AG10803 (cell line): ENCODE measurements around the gene ARL6IP4.

Experiments used
- DNase-seq: peaks from one replicate; pipeline ENCODE4 v3.0.0; 2010; ENCODE audit warnings: low read depth
- H3K4me3 ChIP-seq: 2 replicates; pipeline ENCODE4 v1.5.1; 2011; ENCODE audit warnings: mild to moderate bottlenecking, low read length, control low read depth
- TF ChIP-seq, protein P1 (sequence below): conservative IDR thresholded peaks from 2 replicates; pipeline ENCODE4 v1.5.1; 2011; ENCODE audit warnings: mild to moderate bottlenecking, low read length, control low read depth, inconsistent platforms

ARL6IP4 gene

DNA sequence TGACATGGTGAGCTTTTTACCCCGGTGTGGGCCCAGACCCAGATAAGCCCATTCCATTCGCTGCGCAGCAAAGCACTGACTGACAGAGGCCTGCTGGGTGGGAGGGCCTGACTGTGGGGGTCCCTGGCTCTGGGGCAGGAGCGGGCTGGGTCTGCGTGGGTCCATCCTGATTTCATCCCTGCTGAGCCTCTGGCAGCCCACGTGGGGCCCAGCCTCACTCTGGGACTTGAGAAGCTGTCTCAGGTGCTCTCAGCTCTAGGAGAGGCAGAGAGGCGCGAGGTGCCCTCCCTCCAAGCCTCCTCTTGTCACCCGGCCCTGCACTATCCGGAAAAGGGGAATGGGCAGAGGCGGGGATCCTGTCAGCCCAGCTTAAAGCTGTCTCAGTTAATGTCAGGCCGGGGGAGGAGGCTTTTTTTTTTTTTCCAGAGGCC is 15.1 kb upstream of the ARL6IP4 start:
- TF ChIP-seq, protein P1, sequence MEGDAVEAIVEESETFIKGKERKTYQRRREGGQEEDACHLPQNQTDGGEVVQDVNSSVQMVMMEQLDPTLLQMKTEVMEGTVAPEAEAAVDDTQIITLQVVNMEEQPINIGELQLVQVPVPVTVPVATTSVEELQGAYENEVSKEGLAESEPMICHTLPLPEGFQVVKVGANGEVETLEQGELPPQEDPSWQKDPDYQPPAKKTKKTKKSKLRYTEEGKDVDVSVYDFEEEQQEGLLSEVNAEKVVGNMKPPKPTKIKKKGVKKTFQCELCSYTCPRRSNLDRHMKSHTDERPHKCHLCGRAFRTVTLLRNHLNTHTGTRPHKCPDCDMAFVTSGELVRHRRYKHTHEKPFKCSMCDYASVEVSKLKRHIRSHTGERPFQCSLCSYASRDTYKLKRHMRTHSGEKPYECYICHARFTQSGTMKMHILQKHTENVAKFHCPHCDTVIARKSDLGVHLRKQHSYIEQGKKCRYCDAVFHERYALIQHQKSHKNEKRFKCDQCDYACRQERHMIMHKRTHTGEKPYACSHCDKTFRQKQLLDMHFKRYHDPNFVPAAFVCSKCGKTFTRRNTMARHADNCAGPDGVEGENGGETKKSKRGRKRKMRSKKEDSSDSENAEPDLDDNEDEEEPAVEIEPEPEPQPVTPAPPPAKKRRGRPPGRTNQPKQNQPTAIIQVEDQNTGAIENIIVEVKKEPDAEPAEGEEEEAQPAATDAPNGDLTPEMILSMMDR = no peak
- DNase-seq = no peak
- H3K4me3 ChIP-seq = peak overlapping the region; percentile 83

DNA sequence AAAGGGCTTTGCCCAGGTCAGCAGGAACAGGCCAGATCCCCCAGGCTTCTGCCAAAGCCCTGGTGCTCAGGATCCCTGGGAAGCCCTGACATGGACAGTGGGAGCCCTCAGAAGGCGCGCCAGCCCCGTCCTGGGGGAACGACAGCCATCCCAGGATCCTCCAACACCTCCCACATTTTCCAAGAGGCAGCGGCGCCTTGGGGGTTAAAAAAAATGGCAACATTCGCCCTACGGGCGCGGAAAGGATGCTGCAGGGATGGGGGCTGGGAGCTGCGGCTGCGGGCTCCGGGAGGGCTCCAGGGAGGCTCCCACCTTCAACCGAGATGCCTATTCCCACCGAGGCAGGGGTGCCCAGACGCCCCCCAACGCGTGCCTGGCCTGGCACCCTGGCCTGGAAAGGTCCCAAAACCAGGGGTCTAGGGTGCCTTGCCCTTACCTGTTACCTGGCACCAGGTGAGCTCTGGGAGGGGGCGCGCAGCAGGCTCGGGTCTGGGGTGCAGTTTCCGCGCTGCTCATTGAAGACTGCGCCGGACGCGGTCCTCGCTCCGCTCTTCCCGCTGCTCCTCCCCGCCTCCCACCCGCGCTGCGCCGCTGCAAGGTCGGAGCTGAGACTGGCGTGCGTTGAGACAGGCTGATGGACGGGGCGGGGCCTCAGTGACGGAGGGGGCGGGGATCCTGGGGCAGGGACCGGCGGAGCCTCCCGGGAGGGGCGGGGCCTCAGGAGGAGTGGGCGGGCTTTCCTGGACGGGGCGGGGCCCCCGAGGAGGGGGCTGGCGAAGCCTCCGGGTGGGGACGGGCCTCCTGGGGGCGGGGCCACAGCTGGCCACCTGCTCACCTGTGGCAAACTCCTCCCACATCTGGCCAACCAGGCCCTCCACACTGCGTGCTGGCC is 14.4 kb upstream of the ARL6IP4 start, which contains the start of gene ABCB9:
ABCB9 (minus strand) TSS at position 613 of the 892 bp plus-strand sequence. CDS start 6,228 bp downstream, outside the sequence.
- peak; percentile 82 for DNase-seq
- H3K4me3 ChIP-seq = peak within 1 kb of the TSS; percentile 83
- TF ChIP-seq, protein P1 = no peak

DNA sequence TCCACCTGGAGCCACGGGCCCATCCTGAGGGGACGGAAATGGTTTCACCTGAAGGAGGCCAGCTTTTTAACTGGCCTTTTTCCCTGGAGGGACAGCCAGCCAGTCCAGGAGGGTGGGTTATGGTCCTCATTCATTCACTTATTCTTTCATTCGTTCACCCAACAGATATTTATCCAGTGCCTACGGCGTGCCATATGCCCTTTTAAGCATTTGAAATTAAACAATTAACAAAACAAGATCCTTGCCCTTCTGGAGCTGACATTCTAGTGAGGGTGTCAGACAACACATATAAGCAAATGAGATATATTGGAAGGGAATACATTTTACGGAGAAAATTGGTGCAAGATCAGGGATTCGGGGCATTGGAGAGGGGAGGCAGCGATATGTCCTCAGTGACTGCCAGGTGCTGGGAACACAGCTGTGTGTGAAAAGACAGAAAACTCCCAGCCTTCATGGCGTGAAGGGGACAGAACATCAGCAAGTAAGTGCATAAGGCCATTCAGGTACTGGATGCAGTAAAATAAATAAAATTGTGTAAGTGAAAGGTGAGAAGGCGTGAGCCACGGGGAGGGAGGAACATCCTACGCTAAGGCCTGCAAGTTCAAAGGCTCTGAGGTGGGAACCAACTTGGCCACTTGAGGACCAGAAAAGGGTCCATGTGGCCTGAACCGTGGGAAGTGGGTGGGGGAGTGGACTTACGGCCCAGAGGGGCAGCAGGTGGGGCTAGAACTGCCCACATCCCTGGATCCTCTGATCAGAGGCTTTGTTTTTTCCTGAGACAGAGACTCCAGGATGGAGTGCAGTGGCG is 13.5 kb upstream of the ARL6IP4 start:
- DNase-seq = no peak
- H3K4me3 ChIP-seq = peak overlapping the region; percentile 25; the same call in 1 of the 2 replicates
- TF ChIP-seq, protein P1 = no peak

DNA sequence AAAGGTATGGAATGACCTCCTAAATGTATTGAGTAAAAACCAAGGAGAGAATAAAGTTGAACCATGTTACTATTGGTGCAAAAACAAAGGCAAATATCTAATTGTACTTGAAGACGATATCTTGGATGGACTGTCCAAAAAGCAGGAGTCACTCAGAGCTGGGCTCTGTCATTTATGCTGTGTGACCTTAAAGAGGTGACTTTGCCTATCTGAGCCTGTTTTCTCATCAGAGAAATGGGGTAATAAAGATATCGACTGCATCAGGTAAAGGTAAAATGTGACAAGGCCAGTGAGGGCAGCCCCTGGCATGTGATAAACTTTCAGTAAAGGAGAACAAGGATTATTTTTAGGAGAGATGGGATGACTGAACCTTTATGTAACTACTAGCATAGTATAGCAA is 12.4 kb upstream of the ARL6IP4 start:
- H3K4me3 ChIP-seq = no peak overlapping the region
- TF ChIP-seq, protein P1 = no peak
- DNase-seq = no peak

DNA sequence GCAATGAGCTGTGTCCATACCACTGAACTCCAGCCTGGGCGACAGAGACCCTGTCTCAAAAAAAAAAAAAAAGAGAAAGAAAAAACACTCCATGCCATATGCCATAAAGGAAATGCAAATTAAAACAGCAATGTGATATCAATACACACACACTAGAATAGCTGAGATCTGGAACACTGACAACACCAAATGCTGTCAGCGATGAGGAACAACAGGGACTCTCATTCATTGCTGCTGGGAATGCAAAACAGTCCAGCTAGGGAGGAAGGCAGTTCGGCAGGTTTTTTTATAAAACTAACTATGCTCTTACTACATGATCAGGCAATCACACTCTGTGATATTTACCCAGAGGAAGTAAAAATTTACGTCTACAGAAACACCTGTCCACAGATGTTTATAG is 10.8 kb upstream of the ARL6IP4 start:
- no peak for DNase-seq
- TF ChIP-seq, protein P1 = no peak
- no peak overlapping the region for H3K4me3 ChIP-seq

DNA sequence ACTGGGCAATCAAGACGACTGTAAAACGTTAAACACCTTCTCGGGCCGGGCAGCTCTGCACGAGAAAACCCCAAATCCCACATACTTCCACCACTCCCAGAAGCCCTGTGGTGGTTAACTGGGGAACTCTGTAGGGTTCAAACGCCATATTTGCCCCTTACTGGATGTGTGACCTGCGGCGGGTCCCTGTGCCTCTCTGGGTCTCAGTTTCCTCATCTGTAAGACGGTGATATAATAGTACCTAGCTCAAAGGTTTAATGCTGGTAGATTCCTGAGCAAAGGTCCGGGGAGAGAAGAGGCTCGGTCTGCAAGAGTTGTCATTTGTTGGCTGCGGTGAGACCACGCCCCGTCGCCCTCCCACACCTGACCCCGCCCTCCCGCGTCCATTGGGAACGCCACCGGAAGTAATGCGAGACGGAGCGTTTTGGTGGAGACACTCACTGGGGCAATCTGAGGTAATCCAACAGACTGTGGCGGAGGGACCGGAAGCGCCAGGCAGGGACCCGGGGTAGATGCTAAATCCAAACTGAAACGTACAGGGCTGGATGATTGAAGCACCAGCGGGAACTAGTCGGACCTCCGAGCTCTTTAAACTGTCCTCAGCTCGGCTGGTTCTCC is 6.1 kb upstream of the ARL6IP4 start:
- peak overlapping the region; percentile 99 for H3K4me3 ChIP-seq
- peak; percentile 98 for DNase-seq

More for the DNA sequence above, 6.1 kb upstream of the ARL6IP4 start:
- TF ChIP-seq, protein P1 = no peak
